IMR-90 (cell line): Measurements from ENCODE around the gene SFTPB. TPM values are rescaled to one million over a fixed set of nuclear protein-coding genes. Genes with fewer than 3 reads are reported as not detected.

Source experiments
- ATAC-seq: fragments of 200-7000 bp; cut with Tn5 transposase; 2 replicates; pipeline ENCODE4 v1.9.1; 2020; ENCODE audit warnings: low read depth, mild to moderate bottlenecking, moderate library complexity
- BruUV-seq: library from RNA; stranded (reverse); fragments of 400-500 nt; replicated peaks from 2 replicates; lab custom pipeline; 2021; lab: Mats Ljungman, UMichigan
- CTCF ChIA-PET: fragments of 300-600 bp; formaldehyde crosslinking; extraction: SDS; loops from one replicate; lab custom pipeline; 2021; ENCODE audit warnings: antibody characterized with exemption; lab: Yijun Ruan, JAX
- POLR2A ChIA-PET: fragments of 300-600 bp; sonication (Branson Sonifier 250); formaldehyde crosslinking; loops from one replicate; lab custom pipeline; 2022; ENCODE audit warnings: antibody characterized with exemption; ENCODE audit not compliant: unreplicated experiment; lab: Charles Lee
- DNase-seq: peaks from one replicate; pipeline ENCODE4 v3.0.0; 2013
- H2AFZ ChIP-seq: replicated peaks from 2 replicates; pipeline ENCODE3; 2013; ENCODE audit warnings: low read length, mild to moderate bottlenecking; ENCODE audit not compliant: poor library complexity
- H2AK5ac ChIP-seq: 2 replicates; pipeline ENCODE4 v1.6.1; 2013; ENCODE audit warnings: low read depth, low read length, inconsistent platforms
- H2AK9ac ChIP-seq: replicated peaks from 2 replicates; pipeline ENCODE3; 2013; ENCODE audit warnings: mild to moderate bottlenecking, low read depth, low read length, moderate library complexity; ENCODE audit not compliant: poor library complexity
- H2BK120ac ChIP-seq: 2 replicates; pipeline ENCODE4 v1.6.1; 2013; ENCODE audit warnings: low read depth, low read length, inconsistent platforms
- H2BK15ac ChIP-seq: 3 replicates; pipeline ENCODE4 v1.6.1; 2013; ENCODE audit warnings: low read depth, low read length, inconsistent platforms
- H2BK20ac ChIP-seq: 2 replicates; pipeline ENCODE4 v1.6.1; 2013; ENCODE audit warnings: low read depth, mild to moderate bottlenecking, inconsistent platforms, low read length, moderate library complexity
- H2BK5ac ChIP-seq: 2 replicates; pipeline ENCODE4 v1.6.1; 2013; ENCODE audit warnings: mild to moderate bottlenecking, low read depth, low read length, inconsistent platforms; ENCODE audit not compliant: poor library complexity, severe bottlenecking
- H3K14ac ChIP-seq: replicated peaks from 2 replicates; pipeline ENCODE4 v1.6.1; 2013; ENCODE audit warnings: low read depth, low read length, inconsistent platforms
- H3K18ac ChIP-seq: 2 replicates; pipeline ENCODE4 v1.6.1; 2013; ENCODE audit warnings: low read depth, low read length, control low read depth
- H3K23ac ChIP-seq: 2 replicates; pipeline ENCODE4 v1.6.1; 2013; ENCODE audit warnings: low read depth, low read length, inconsistent platforms
- H3K27ac ChIP-seq: 2 replicates; pipeline ENCODE4 v1.5.1; 2013; ENCODE audit warnings: mild to moderate bottlenecking, control low read depth, low read length; ENCODE audit not compliant: insufficient read depth
- H3K27me3 ChIP-seq: 2 replicates; pipeline ENCODE4 v1.6.1; 2013; ENCODE audit warnings: low read length; ENCODE audit not compliant: control insufficient read depth, insufficient read depth
- H3K36me3 ChIP-seq: 2 replicates; pipeline ENCODE4 v1.6.1; 2013; ENCODE audit warnings: low read length, mixed read lengths; ENCODE audit not compliant: control insufficient read depth, insufficient read depth
- H3K4ac ChIP-seq: 2 replicates; pipeline ENCODE4 v1.6.1; 2013; ENCODE audit warnings: low read depth, low read length, inconsistent platforms
- H3K4me1 ChIP-seq: 2 replicates; pipeline ENCODE4 v1.6.1; 2013; ENCODE audit warnings: low read length, mixed read lengths; ENCODE audit not compliant: control insufficient read depth, insufficient read depth
- H3K4me2 ChIP-seq: 2 replicates; pipeline ENCODE4 v1.6.1; 2013; ENCODE audit warnings: low read depth, mild to moderate bottlenecking, control low read depth, low read length, moderate library complexity
- H3K4me3 ChIP-seq: 2 replicates; pipeline ENCODE4 v1.5.1; 2013; ENCODE audit warnings: low read depth, mild to moderate bottlenecking, control low read depth, low read length, moderate library complexity; ENCODE audit not compliant: insufficient read depth
- H3K56ac ChIP-seq: 2 replicates; pipeline ENCODE4 v1.6.1; 2013; ENCODE audit warnings: low read length, inconsistent platforms; ENCODE audit not compliant: insufficient read depth; ENCODE audit errors: extremely low read depth
- H3K79me1 ChIP-seq, 2 experiments: 2 replicates each; pipeline ENCODE4 v1.6.1; 2013; ENCODE audit warnings: low read length in 2 of 2, inconsistent platforms in 1 of 2, low read depth in 1 of 2
- H3K9ac ChIP-seq: 2 replicates; pipeline ENCODE4 v1.6.1; 2013; ENCODE audit warnings: low read depth, low read length, control low read depth
- H3K9me1 ChIP-seq: 2 replicates; pipeline ENCODE4 v1.6.1; 2013; ENCODE audit warnings: low read length, inconsistent platforms; ENCODE audit not compliant: insufficient read depth
- H3K9me3 ChIP-seq: 2 replicates; pipeline ENCODE4 v1.6.1; 2013; ENCODE audit warnings: low read length; ENCODE audit not compliant: control insufficient read depth, insufficient read depth
- H4K20me1 ChIP-seq: 2 replicates; pipeline ENCODE4 v1.6.1; 2013; ENCODE audit warnings: low read length, inconsistent platforms; ENCODE audit not compliant: insufficient read depth
- H4K5ac ChIP-seq: 2 replicates; pipeline ENCODE4 v1.6.1; 2013; ENCODE audit warnings: mild to moderate bottlenecking, low read depth, low read length, control low read depth
- H4K8ac ChIP-seq, 2 experiments: 2 replicates each; pipeline ENCODE4 v1.6.1; 2013; ENCODE audit warnings: low read depth in 2 of 2, low read length in 2 of 2, control low read depth in 1 of 2, inconsistent platforms in 1 of 2
- H4K91ac ChIP-seq: 2 replicates; pipeline ENCODE4 v1.6.1; 2013; ENCODE audit warnings: low read depth, low read length, inconsistent platforms; ENCODE audit not compliant: insufficient read depth
- BHLHE40 ChIP-seq: fragments of 150-350 bp; IDR thresholded peaks from 2 replicates; pipeline ENCODE4 v1.6.1; 2016; ENCODE audit warnings: mild to moderate bottlenecking, low read depth, low read length
- CEBPB ChIP-seq: IDR thresholded peaks from 2 replicates; pipeline ENCODE4 v1.6.1; 2012; ENCODE audit warnings: low read depth, low read length, improper control_type of control experiment
- CTCF ChIP-seq: conservative IDR thresholded peaks from 2 replicates; pipeline ENCODE4 v1.5.1; 2012; ENCODE audit warnings: mild to moderate bottlenecking, low read depth, low read length, improper control_type of control experiment
- MAZ ChIP-seq: IDR thresholded peaks from 2 replicates; pipeline ENCODE4 v1.6.1; 2012; ENCODE audit warnings: low read depth, mild to moderate bottlenecking, low read length, improper control_type of control experiment, moderate library complexity, borderline replicate concordance
- POLR2A ChIP-seq: IDR thresholded peaks from 2 replicates; pipeline ENCODE4 v1.6.1; 2012; ENCODE audit warnings: mild to moderate bottlenecking, low read depth, low read length
- RAD21 ChIP-seq: IDR thresholded peaks from 2 replicates; pipeline ENCODE4 v1.6.1; 2012; ENCODE audit warnings: low read length, improper control_type of control experiment
- SMC3 ChIP-seq: fragments of 150-350 bp; IDR thresholded peaks from 2 replicates; pipeline ENCODE4 v1.6.1; 2016; ENCODE audit warnings: low read depth, mild to moderate bottlenecking, antibody characterized with exemption, low read length, moderate library complexity
- WGBS, 2 experiments: methylation state at CpG; one replicate each; pipeline versions ENCODE4 v1.1.5 to v1.1.7; 2013; ENCODE audit warnings: missing lambda C conversion rate in 2 of 2; ENCODE audit not compliant: insufficient read length in 1 of 2; ENCODE audit errors: extremely low coverage in 2 of 2; 5-methylcytosine and 5-hydroxymethylcytosine counted together
- dilution Hi-C: fragments of 300-500 bp; cut with HindIII; formaldehyde crosslinking; loops from one replicate; pipeline ENCODE4 v1.14.3; 2018; ENCODE audit warnings: low sequenced_read_pairs; ENCODE audit not compliant: unreplicated experiment
- in situ Hi-C: fragments of 300-500 bp; cut with MboI; formaldehyde crosslinking; loops from 3 replicates; pipeline ENCODE4 v1.14.3; 2019; ENCODE audit warnings: low sequenced_read_pairs, inconsistent platforms, mixed read lengths
- intact Hi-C: fragments of 100-400 bp; cut with micrococcal nuclease; formaldehyde crosslinking; loops from 2 replicates; pipeline ENCODE4 v1.10.0; 2022
- polyA plus RNA-seq, 3 experiments: library from polyadenylated mRNA; depleted of rRNA; stranded (reverse); fragments of >200 nt; gene quantifications; 2 replicates each; pipeline ENCODE4 v1.2.3, GENCODE V29; 2012; ENCODE audit warnings: low replicate concordance in 1 of 3
- total RNA-seq: library from RNA; depleted of rRNA; stranded (reverse); fragments of >200 nt; gene quantifications from 2 replicates; pipeline ENCODE4 v1.2.3, GENCODE V29; 2012
- TF ChIP-seq, protein P1 (sequence below): fragments of 150-350 bp; IDR thresholded peaks from 2 replicates; pipeline ENCODE4 v1.6.1; 2017; ENCODE audit warnings: mild to moderate bottlenecking, antibody characterized with exemption, low read length, low read depth

The SFTPB gene
- total and polyA plus RNA-seq, 2 of the 4 experiments (the other 2 are of a cell fraction): not detected

GRCh38 chr2:85642725-85643124 is 25.3 kb downstream of the SFTPB start:
- Histone ChIP-seq H4K91ac (no peak overlapping the region), H4K20me1 (no peaks in the 10 kb centered on the region), H3K9me1 (no peaks in the 10 kb centered on the region), H2BK5ac (no peak overlapping the region), H4K8ac (no peak overlapping the region), H3K9me3 (no peaks in the 10 kb centered on the region), H2AK5ac (no peak overlapping the region), H3K4me2 (no peak overlapping the region), H3K4ac (no peak overlapping the region), H2BK120ac (no peak overlapping the region), H3K9ac (no peak overlapping the region), H2BK20ac (no peak overlapping the region), H3K79me1 (peaks cover 12 to 20% of the 10 kb centered on the region in 2 experiments), H3K14ac (no peak overlapping the region), H3K23ac (no peak overlapping the region), H3K56ac (no peak overlapping the region), H2AK9ac (no peak overlapping the region), H2BK15ac (no peak overlapping the region), H3K27me3 (no peaks in the 10 kb centered on the region), H3K4me1 (no peaks in the 10 kb centered on the region), H3K18ac (no peak overlapping the region), H4K5ac (no peak overlapping the region), H3K36me3 (peaks cover 61% of the 10 kb centered on the region), H3K4me3 (no peak overlapping the region), H3K27ac (no peak overlapping the region), H2AFZ (no peak overlapping the region)
- BruUV-seq: no TSS peak
- no peak for ATAC-seq
- TF ChIP-seq RAD21: no peak
- TF ChIP-seq BHLHE40: no peak
- TF ChIP-seq MAZ: no peak
- no peak for TF ChIP-seq POLR2A
- TF ChIP-seq CEBPB: no peak
- TF ChIP-seq, protein P1, sequence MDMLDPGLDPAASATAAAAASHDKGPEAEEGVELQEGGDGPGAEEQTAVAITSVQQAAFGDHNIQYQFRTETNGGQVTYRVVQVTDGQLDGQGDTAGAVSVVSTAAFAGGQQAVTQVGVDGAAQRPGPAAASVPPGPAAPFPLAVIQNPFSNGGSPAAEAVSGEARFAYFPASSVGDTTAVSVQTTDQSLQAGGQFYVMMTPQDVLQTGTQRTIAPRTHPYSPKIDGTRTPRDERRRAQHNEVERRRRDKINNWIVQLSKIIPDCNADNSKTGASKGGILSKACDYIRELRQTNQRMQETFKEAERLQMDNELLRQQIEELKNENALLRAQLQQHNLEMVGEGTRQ: no peak
- no peak for TF ChIP-seq SMC3
- TF ChIP-seq CTCF: no peak
- no peak for DNase-seq
- dilution Hi-C loops: no loop called here
- ChIA-PET CTCF (interaction anchor here (0.7 kb wide), 1 partner anchor 131 kb away, joined by 6 read pairs; no protein-coding TSS in a partner anchor), POLR2A (interaction anchor here (0.6 kb wide), 1 partner anchor 38 kb away, joined by 3 read pairs; no protein-coding TSS in a partner anchor)
- intact Hi-C loops: no loop called here
- WGBS, 2 experiments: no CpG with 5 or more reads among the region's 3 CpGs
- in situ Hi-C loops: no loop called here
